DMS53 treated with DMSO at 0.1 percent for 48 hours (cell line): ENCODE results near the gene SLC35B1.
"Not testable (repeated sequence)": the region's sequence is repeated elsewhere in the genome, so short reads cannot be mapped to it uniquely, and the experiment has no call there.

Experiments
- DNase-seq: peaks from one replicate; lab custom pipeline; 2025; ENCODE audit not compliant: unreplicated experiment; lab: John Stamatoyannopoulos, UW

Gene SLC35B1

GRCh38 chr17:49734515-49735490 lies 27.0 kb upstream of the SLC35B1 start:
- DNase-seq = no peak

- no peak for DNase-seq
Measured at GRCh38 chr17:49731435-49731831, 23.7 kb upstream of the SLC35B1 start.

DNA sequence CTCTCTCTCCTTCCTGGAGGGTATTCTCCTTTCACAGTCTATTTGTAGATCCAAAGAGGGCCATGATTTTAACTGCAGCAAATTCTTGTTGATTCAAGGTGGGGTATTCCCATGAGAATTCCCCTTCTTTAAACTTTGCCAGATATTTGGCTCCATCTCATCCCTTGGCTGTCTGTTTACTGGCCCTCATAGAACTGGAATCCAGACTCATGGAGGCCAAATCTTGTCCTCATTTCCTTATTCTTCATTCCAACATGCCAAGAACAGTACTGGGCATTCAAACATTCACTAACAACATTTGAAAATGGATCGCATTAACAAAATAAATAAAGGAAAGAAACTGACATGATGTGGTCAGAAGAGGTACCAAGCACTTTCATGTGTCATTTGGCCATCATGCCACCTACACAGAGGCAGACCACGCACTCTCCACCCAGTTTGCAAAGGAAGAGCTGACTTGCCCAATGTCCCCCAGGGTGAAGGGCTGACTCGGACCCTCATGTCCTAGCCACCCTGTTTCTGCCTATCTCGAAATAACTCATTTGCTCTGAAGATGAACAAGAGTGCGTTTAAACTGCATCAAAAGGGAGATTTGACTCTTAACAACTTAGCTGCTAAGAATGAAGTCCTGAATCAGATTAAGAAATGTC lies 23.1 kb upstream of the SLC35B1 start:
- DNase-seq = no peak

DNA sequence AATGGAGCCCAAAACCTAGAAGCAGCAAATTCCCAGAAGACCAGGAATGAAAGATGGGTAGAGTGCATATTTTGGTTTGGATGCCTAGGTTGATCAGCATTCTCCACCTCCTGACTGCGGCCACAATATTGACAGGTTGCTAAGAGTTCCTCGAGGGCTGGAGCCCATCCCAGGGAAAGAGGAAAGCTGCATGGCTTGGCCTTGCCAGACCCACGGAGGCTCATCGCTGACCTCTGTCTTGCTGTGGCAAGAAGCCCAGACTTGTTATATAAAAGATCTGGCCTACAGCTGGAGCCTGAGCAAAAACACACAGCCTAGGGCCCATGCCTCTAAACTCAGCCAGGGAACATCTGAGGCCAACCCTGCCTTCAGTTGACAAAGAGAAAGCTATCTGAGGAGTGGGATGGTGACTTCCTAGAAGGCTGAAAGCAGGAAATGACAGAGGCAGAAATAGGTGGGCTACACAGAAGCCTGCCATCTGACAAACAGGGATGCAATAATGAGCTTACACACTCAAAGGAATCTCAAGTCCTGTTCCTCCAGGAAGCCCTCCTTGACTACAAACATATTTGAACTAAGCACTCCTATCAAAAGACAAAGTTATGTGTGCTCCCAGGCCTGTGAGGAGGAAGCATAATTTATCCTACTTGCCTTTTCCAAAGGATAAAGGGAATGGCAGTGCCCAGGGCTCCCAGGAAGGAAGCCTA lies 22.5 kb upstream of the SLC35B1 start:
- no peak for DNase-seq

- no peak for DNase-seq
Measured at GRCh38 chr17:49729069-49729468, 21.3 kb upstream of the SLC35B1 start.

DNA sequence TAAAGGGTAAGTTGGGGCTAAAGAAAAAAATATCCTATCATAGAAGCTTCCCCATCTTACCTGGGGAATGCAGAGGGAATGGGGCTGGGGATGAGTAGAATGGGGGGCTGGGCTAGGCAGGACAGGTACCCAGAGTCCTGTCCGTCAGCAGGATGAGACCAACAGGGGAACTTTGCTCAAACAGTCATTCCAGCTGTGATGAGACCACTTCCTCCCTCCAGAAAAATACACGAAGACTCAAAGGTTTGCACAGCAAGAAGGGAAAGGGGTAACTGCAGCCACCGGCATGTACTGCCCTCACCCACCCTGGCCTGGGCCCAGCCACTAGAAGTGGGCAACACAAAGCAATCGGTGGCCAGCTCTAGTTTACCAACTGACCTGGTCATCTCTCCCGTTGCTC lies 20.7 kb upstream of the SLC35B1 start:
- no peak for DNase-seq

DNA sequence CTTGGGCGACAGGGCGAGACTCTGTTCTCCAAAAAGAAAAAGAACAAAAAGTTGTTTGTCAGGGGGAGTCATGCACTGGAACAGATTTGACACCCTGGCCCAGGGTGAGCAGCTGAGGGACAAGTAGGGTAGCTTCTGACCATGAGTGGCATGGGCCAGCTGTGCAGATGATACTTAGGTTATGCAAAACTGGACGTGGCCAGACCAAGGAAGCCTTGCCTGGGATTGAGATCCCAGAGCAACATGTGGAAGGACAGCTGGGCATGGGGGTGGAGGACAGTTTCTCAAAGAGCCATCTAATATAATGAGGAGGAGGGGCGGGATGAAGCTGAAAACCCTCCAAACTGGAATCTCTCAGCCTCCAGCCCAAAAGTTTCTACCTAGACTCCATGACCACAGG lies 19.6 kb upstream of the SLC35B1 start:
- no peak for DNase-seq

GRCh38 chr17:49725452-49726130 lies 17.8 kb upstream of the SLC35B1 start:
- DNase-seq = no peak

GRCh38 chr17:49724552-49724951 lies 16.8 kb upstream of the SLC35B1 start:
- not testable (repeated sequence) for DNase-seq

- DNase-seq = no peak
Measured at GRCh38 chr17:49723423-49723822, 15.7 kb upstream of the SLC35B1 start.

DNA sequence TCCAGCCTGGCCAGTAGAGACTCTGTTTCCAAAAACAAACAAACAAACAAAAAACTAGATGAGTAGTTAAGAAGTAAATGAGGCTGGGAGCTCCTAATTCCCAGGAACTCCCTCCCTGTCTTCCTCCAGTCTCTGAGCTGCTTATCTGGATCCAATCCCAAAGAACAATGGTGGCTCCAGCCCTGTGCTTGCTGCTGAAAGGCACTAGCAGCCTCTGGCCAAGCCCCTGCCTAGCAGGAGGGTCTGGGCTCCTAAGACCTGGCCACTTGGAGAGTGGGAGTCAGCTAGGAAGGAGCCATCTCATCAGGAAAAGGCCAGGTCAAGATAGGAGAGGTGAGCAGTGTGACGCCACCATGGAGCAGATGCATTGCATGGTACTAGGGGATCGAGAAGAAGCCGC lies 14.3 kb upstream of the SLC35B1 start:
- no peak for DNase-seq

GRCh38 chr17:49717371-49717861 lies 9.7 kb upstream of the SLC35B1 start:
- DNase-seq = no peak

DNA sequence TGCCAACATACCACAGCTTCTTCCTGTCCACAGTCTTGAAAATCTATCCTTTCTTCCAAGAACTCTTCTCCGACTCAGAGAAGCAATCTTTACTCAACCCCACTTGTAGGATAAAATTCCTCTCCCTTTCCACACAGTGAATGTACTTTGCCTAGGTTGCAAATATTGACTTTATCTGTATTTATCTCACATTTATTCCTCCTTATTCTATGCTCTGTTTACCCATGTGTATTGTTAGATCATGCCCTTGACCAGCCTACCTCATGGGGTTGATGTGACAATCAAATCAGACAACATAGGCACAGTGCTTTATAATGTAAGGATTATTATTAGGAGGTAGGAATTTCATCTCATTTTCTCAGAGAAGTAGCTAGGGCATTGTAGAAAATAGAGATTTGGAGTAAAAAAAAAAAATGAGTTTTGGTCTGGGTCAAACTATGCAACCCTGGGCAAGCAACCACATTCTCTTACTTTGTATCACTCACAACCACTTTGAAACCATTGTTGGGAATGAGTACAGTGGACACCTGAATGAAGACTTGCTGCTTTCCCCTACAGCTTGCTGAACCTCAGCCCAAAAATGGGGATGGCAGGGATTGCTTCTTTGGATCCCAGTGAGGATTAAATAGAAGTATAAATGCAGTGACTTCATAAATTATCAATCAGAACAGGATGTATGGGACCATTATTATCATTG lies 9.1 kb upstream of the SLC35B1 start:
- no peak for DNase-seq

GRCh38 chr17:49715717-49716279 lies 8.0 kb upstream of the SLC35B1 start:
- no peak for DNase-seq

- DNase-seq = no peak
Measured at GRCh38 chr17:49715216-49715615, 7.5 kb upstream of the SLC35B1 start.

DNA sequence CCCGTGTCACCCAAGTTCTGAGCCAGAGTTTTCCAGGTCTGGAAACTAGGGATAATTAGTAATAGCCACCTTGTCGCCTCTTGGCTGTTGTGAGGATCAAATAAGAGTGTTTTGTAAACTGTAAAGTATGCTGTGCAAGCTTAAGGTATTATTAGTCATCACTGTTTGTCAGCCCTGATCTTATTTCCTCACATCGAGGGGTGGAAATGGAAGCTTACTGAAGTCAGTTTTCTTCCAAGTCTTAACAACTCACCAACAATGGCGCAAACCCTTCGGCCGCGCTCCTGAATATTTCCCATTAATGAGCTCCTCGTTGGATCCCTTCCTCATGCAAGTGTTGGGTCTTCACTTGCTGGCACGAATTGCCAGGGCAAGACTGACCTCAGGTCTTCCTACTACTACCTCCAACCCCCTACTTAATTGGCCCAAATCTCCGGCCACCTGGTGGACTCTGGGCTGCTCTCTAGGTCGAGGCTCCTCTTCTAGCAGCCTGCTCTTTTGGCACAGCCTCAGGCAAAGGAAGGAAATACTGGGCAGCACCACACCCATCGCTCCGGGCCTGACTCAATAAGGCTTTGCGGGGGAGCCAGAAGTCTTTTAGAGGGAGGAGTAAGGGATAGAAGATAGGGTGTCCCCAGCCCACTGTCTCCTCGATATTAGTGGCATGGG lies 885 bp upstream of the SLC35B1 start:
- DNase-seq = peak; percentile 67

DNA sequence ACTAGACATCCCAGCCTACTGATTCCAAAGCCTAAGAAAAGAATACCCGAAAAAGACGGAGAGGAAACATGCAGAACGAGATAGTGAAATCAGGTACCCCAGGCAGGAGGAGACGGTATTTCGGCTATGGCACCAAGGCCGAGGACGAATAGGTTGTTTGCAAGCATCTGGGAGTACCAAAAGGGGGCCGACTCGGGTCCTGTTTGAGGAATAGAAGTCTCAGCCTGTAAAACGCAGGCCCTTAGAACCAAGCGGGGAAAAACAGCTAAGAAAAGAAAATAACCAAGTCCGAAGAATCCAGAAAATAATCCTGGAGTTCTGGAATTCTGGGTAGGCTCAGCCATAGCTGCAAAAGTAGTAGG lies 537 bp downstream of the SLC35B1 start:
- no peak for DNase-seq

GRCh38 chr17:49705254-49705653 lies 2.5 kb downstream of the SLC35B1 start:
- no peak for DNase-seq

- no peak for DNase-seq
Measured at GRCh38 chr17:49703557-49704277, 4.0 kb downstream of the SLC35B1 start.
